Measurements from ENCODE around the gene AQR. TPM values are rescaled to one million over a fixed set of nuclear protein-coding genes. Genes with fewer than 3 reads are reported as not detected.

The AQR gene
- total and polyA plus RNA-seq, 2 of the 8 experiments (the other 6 are each of a cell fraction or from before 2014, with no cell fraction given): 34.5 to 57.6 TPM

- Histone ChIP-seq H3K9me3 (ENCODE audit: insufficient read depth in 2 of 2, low read depth in 1 of 2, low read length in 1 of 2) (no peaks in the 10 kb centered on the region), H2BK5ac (ENCODE audit: low read depth, low read length) (no peak overlapping the region), H3K9ac (replicated peaks in 1 of 4; ENCODE audit: extremely low read depth in 1 of 4, low read depth in 3 of 4, low read length in 3 of 4) (no peak overlapping the region), H4K91ac (replicated peaks; ENCODE audit: insufficient read length, low read length) (no peak overlapping the region), H3K79me1 (ENCODE audit: low read depth, low read length) (no peaks in the 10 kb centered on the region), H2BK20ac (ENCODE audit: low read length) (no peak overlapping the region), H2AFZ (ENCODE audit: low read length) (no peak overlapping the region), H2BK15ac (ENCODE audit: low read length) (no peak overlapping the region), H3K4ac (replicated peaks; ENCODE audit: insufficient read length, low read depth, low read length) (no peak overlapping the region), H3K4me3 (ENCODE audit: extremely low read depth in 1 of 4, insufficient read depth in 2 of 4, low read depth in 3 of 4, low read length in 4 of 4) (no peak overlapping the region), H4K20me1 (replicated peaks in 1 of 2; ENCODE audit: control insufficient read depth in 1 of 2, insufficient read depth in 2 of 2, low read length in 2 of 2) (no peaks in the 10 kb centered on the region), H2BK120ac (replicated peaks; ENCODE audit: low read depth, low read length) (no peak overlapping the region), H2BK12ac (ENCODE audit: low read depth, low read length) (no peak overlapping the region), H3K79me2 (ENCODE audit: control insufficient read depth in 1 of 2, insufficient read depth in 2 of 2, low read length in 2 of 2) (no peaks in the 10 kb centered on the region), H3K14ac (ENCODE audit: insufficient read length) (no peak overlapping the region), H3K36me3 (ENCODE audit: control insufficient read depth in 2 of 4, insufficient read depth in 4 of 4, low read length in 3 of 4) (no peaks in the 10 kb centered on the region), H3K27ac (ENCODE audit: low read depth, low read length) (no peak overlapping the region), H3K4me2 (ENCODE audit: insufficient read depth in 1 of 2, low read depth in 2 of 2, low read length in 2 of 2) (no peak overlapping the region), H4K5ac (ENCODE audit: insufficient read length, low read depth, low read length) (no peak overlapping the region), H4K8ac (ENCODE audit: extremely low read depth, insufficient read depth, low read length) (no peak overlapping the region), H3K27me3 (replicated peaks in 1 of 4; ENCODE audit: control insufficient read depth in 3 of 4, extremely low read depth in 1 of 4, insufficient read depth in 3 of 4, low read length in 3 of 4) (no peaks in the 10 kb centered on the region), H3K18ac (ENCODE audit: extremely low read depth, low read length) (no peak overlapping the region), H3K4me1 (replicated peaks in 1 of 4; ENCODE audit: control insufficient read depth in 3 of 4, insufficient read depth in 4 of 4, low read length in 3 of 4) (no peaks in the 10 kb centered on the region), H2AK5ac (ENCODE audit: low read depth, low read length) (no peak overlapping the region), H3K23ac (ENCODE audit: insufficient read length) (no peak overlapping the region), H3K23me2 (ENCODE audit: low read depth, low read length) (no peaks in the 10 kb centered on the region), H3K56ac (replicated peaks; ENCODE audit: insufficient read length, low read depth, low read length) (no peak overlapping the region)
- CTCF ChIA-PET (ENCODE audit: partially characterized antibody): interaction anchor here (0.6 to 3.6 kb wide), 2 partner anchors 12 to 37 kb away, joined by 4 to 14 read pairs; no protein-coding TSS in a partner anchor
- DNase-seq (ENCODE audit: low read depth in 1 of 2, low spot score in 2 of 2) (no peak), FAIRE-seq (no peak)
- WGBS, 2 experiments (ENCODE audit: extremely low coverage in 1 of 2, insufficient coverage in 1 of 2, insufficient read length in 1 of 2, insufficient replicate concordance in 2 of 2, low coverage in 1 of 2, low lambda C conversion rate in 2 of 2, missing lambda C conversion rate in 1 of 2): 91% methylated on average over 2 of the region's 2 CpGs; no CpG with 5 or more reads in 1 of the 2 experiments
- POLR2A ChIA-PET (ENCODE audit: partially characterized antibody): interaction anchor here (1.0 to 1.5 kb wide), 2 partner anchors 12 to 19 kb away, joined by 3 read pairs; partner anchors contain the start of gene ZNF770
- TF ChIP-seq HDAC2 (IDR thresholded peaks at IDR 0.05; ENCODE audit: borderline replicate concordance in 1 of 2, low read depth in 2 of 2, low read length in 2 of 2): no peak
Observed at GRCh38 chr15:35007397-35007796, 37.9 kb upstream of the AQR start.
